Loucy (cell line): ENCODE results near the gene MCC.

Experiments
- H2AFZ ChIP-seq: fragments of 200-600 bp; sonication (generic); 2 replicates; pipeline ENCODE4 v1.6.0; 2016; ENCODE audit warnings: antibody characterized with exemption, mild to moderate bottlenecking, low read length, moderate library complexity
- H3F3A ChIP-seq: fragments of 200-600 bp; 2 replicates; pipeline ENCODE4 v1.6.0; 2016; ENCODE audit warnings: antibody characterized with exemption, low read depth, mild to moderate bottlenecking
- H3K27me3 ChIP-seq: fragments of 200-600 bp; sonication (generic); 2 replicates; pipeline ENCODE4 v1.6.1; 2014; ENCODE audit warnings: low read length, mild to moderate bottlenecking; ENCODE audit not compliant: insufficient read depth, poor library complexity, severe bottlenecking
- H3K36me3 ChIP-seq: fragments of 200-600 bp; sonication (generic); 2 replicates; pipeline ENCODE4 v1.6.1; 2016; ENCODE audit warnings: low read length; ENCODE audit not compliant: insufficient read depth
- H3K4me1 ChIP-seq: fragments of 200-600 bp; sonication (generic); 2 replicates; pipeline ENCODE4 v1.5.1; 2014; ENCODE audit warnings: low read length, mild to moderate bottlenecking; ENCODE audit not compliant: insufficient read depth, poor library complexity, severe bottlenecking
- H3K4me2 ChIP-seq: fragments of 200-600 bp; sonication (generic); 2 replicates; pipeline ENCODE4 v1.6.0; 2014; ENCODE audit warnings: antibody characterized with exemption, low read length, low read depth, mild to moderate bottlenecking; ENCODE audit not compliant: poor library complexity, severe bottlenecking
- H3K4me3 ChIP-seq: fragments of 200-600 bp; sonication (generic); 2 replicates; pipeline ENCODE4 v1.5.1; 2014; ENCODE audit warnings: low read length, mild to moderate bottlenecking, mixed read lengths; ENCODE audit not compliant: poor library complexity, severe bottlenecking
- H3K79me2 ChIP-seq: fragments of 200-600 bp; sonication (generic); 2 replicates; pipeline ENCODE4 v1.6.1; 2014; ENCODE audit warnings: low read length; ENCODE audit not compliant: insufficient read depth
- H3K9ac ChIP-seq: fragments of 200-600 bp; sonication (generic); 2 replicates; pipeline ENCODE4 v1.6.0; 2014; ENCODE audit warnings: mild to moderate bottlenecking, low read depth, low read length, moderate library complexity; ENCODE audit not compliant: poor library complexity, severe bottlenecking
- H3K9me2 ChIP-seq: fragments of 200-600 bp; sonication (generic); replicated peaks from 2 replicates; pipeline ENCODE4 v1.6.1; 2016; ENCODE audit warnings: low read depth, low read length, mixed read lengths
- H3K9me3 ChIP-seq: fragments of 200-600 bp; sonication (generic); 2 replicates; pipeline ENCODE4 v1.6.1; 2014; ENCODE audit warnings: mild to moderate bottlenecking, antibody characterized with exemption, low read length, low read depth; ENCODE audit not compliant: insufficient read depth
- H4K20me1 ChIP-seq: fragments of 200-600 bp; sonication (generic); 2 replicates; pipeline ENCODE4 v1.6.0; 2014; ENCODE audit warnings: antibody characterized with exemption, low read length, mild to moderate bottlenecking; ENCODE audit not compliant: insufficient read depth, poor library complexity, severe bottlenecking
- EZH2phosphoT487 ChIP-seq: fragments of 200-600 bp; IDR thresholded peaks from 2 replicates; pipeline ENCODE4 v1.6.1; 2018; ENCODE audit warnings: antibody characterized with exemption, mild to moderate bottlenecking, moderate library complexity, borderline replicate concordance
- TF ChIP-seq, protein P1 (sequence below): fragments of 200-600 bp; sonication (generic); conservative IDR thresholded peaks from 2 replicates; pipeline ENCODE4 v1.5.1; 2014; ENCODE audit warnings: mild to moderate bottlenecking, antibody characterized with exemption, low read length

The MCC gene

DNA sequence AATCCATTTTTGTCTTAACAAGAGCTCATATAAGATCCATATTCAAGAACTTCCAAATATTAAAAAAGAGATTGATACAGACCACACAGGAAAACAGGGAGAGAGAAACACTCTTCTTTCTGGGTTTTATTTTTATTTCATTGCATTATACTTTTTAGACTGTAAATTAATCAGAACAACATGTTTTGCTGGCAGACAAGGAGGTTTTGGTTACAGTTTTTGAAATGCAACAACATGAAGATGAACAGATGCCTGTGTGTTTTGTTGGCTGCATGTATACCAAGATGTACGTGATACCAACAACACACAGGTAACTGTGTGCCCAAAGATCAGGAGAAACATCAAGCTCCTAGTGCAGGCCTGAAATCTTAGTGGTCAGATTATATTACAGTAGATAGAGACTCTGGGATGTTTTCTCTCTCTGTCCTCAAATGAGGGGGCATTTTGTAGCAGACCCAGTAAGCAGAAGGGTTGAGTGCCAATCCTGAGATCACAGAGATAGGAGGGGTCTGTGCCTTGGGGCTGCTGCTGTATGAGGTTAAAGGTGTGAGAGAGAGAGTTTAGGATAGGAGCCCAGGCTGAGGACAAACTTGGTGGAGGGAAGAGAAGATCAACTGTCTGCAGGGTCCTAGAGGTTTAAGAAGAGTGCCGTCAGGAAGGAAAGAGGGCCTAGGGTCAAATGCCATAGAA lies 359.5 kb downstream of the MCC start:
- H3K4me1 ChIP-seq: no peaks in the 10 kb centered on the region
- H3K79me2 ChIP-seq: no peaks in the 10 kb centered on the region
- no peaks in the 10 kb centered on the region for H3K36me3 ChIP-seq
- H3F3A ChIP-seq: no peaks in the 10 kb centered on the region
- no peaks in the 10 kb centered on the region for H4K20me1 ChIP-seq
- no peak overlapping the region for H3K4me3 ChIP-seq
- H3K9me2 ChIP-seq: no peaks in the 10 kb centered on the region
- H3K9ac ChIP-seq: no peak overlapping the region
- no peak overlapping the region for H3K4me2 ChIP-seq
- no peaks in the 10 kb centered on the region for H3K27me3 ChIP-seq
- H2AFZ ChIP-seq: no peak overlapping the region
- no peaks in the 10 kb centered on the region for H3K9me3 ChIP-seq
- TF ChIP-seq, protein P1, sequence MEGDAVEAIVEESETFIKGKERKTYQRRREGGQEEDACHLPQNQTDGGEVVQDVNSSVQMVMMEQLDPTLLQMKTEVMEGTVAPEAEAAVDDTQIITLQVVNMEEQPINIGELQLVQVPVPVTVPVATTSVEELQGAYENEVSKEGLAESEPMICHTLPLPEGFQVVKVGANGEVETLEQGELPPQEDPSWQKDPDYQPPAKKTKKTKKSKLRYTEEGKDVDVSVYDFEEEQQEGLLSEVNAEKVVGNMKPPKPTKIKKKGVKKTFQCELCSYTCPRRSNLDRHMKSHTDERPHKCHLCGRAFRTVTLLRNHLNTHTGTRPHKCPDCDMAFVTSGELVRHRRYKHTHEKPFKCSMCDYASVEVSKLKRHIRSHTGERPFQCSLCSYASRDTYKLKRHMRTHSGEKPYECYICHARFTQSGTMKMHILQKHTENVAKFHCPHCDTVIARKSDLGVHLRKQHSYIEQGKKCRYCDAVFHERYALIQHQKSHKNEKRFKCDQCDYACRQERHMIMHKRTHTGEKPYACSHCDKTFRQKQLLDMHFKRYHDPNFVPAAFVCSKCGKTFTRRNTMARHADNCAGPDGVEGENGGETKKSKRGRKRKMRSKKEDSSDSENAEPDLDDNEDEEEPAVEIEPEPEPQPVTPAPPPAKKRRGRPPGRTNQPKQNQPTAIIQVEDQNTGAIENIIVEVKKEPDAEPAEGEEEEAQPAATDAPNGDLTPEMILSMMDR: no peak
- TF ChIP-seq EZH2phosphoT487: no peak

DNA sequence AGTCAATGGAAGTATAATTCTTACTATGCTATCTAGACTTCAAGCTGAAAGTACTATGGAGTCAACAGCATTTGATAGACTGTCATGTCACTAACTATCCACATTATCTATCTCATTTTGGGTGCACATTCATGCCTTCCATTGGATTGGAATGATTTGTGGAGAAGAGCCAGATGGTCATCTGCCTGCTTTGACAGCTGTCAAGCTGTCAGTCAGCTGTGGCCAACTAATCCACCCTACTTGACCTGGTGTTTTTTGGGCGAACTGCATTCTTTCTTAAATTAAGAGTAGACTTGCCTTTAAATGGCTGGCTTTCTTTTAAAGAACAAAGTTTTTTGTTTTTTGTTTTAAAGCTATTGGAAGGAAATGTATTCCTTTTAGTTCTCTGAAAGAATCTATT lies 360.2 kb downstream of the MCC start:
- no peaks in the 10 kb centered on the region for H3K4me1 ChIP-seq
- no peaks in the 10 kb centered on the region for H4K20me1 ChIP-seq
- H2AFZ ChIP-seq: no peak overlapping the region
- no peaks in the 10 kb centered on the region for H3K79me2 ChIP-seq
- TF ChIP-seq, protein P1: no peak
- TF ChIP-seq EZH2phosphoT487: no peak
- H3K27me3 ChIP-seq: no peaks in the 10 kb centered on the region
- no peak overlapping the region for H3K9ac ChIP-seq
- no peak overlapping the region for H3K4me3 ChIP-seq
- no peaks in the 10 kb centered on the region for H3K9me3 ChIP-seq
- no peak overlapping the region for H3K4me2 ChIP-seq
- H3K36me3 ChIP-seq: no peaks in the 10 kb centered on the region
- no peaks in the 10 kb centered on the region for H3K9me2 ChIP-seq
- no peaks in the 10 kb centered on the region for H3F3A ChIP-seq

DNA sequence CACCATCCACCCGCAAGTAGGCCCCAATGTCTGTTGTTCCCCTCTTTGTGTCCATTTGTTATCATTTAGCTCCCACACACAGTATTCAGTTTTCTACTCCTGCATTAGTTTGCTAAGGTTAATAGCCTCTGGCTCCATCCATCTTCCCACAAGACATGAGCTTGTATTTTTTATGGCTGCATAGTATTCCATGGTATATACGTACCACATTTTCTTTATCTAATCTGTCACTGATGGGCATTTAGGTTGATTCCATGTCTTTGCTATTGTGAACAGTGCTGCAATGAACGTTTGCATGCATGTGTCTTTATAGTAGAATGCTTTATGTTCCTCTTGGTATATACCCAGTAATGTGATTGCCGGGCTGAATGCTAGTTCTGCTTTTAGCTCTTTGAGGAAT lies 361.2 kb downstream of the MCC start:
- Histone ChIP-seq H3K9me3 (no peaks in the 10 kb centered on the region), H4K20me1 (no peaks in the 10 kb centered on the region), H2AFZ (no peak overlapping the region), H3K4me2 (no peak overlapping the region), H3K9ac (no peak overlapping the region), H3K4me3 (no peak overlapping the region), H3K36me3 (no peaks in the 10 kb centered on the region), H3K9me2 (no peaks in the 10 kb centered on the region), H3K4me1 (no peaks in the 10 kb centered on the region), H3K79me2 (no peaks in the 10 kb centered on the region), H3F3A (no peaks in the 10 kb centered on the region), H3K27me3 (no peaks in the 10 kb centered on the region)
- TF ChIP-seq, protein P1: no peak
- no peak for TF ChIP-seq EZH2phosphoT487
